K562 (cell line): ENCODE measurements around the gene GAS2L2. TPM values are rescaled to one million over a fixed set of nuclear protein-coding genes. Genes with fewer than 3 reads are reported as not detected.

ENCODE experiments used
- ATAC-seq: fragments of 200-7000 bp; cut with Tn5 transposase; 3 replicates; pipeline ENCODE4 v1.9.1; 2020; ENCODE audit warnings: moderate library complexity
- BruUV-seq: library from RNA; stranded (reverse); fragments of 400-500 nt; replicated peaks from 2 replicates; lab custom pipeline; 2021; lab: Mats Ljungman, UMichigan
- CTCF ChIA-PET: fragments of 300-600 bp; formaldehyde crosslinking; extraction: SDS; loops from one replicate; lab custom pipeline; 2021; ENCODE audit warnings: low intra/inter-chr PET ratio; lab: Yijun Ruan, JAX
- POLR2A ChIA-PET: fragments of 300-600, 350-650 bp; sonication (Branson Sonifier 250); formaldehyde crosslinking; extraction: SDS; loops from one replicate; lab custom pipeline; 2021; ENCODE audit warnings: antibody characterized with exemption, inconsistent platforms; lab: Yijun Ruan, JAX
- DNase-seq, 4 experiments: peaks; one replicate each; pipeline versions ENCODE4 v3.0.0 to v3.0.0-alpha.2; 2011 to 2018; ENCODE audit warnings: low spot score in 3 of 4, mixed read lengths in 3 of 4; ENCODE audit errors: extremely low read depth in 1 of 4
- FAIRE-seq: peaks from 2 replicates; lab custom pipeline; 2011; peaks lifted over from hg19 to GRCh38; lab: Jason Lieb, UNC
- H2AFZ ChIP-seq: 2 replicates; pipeline ENCODE4 v1.6.0; 2011; ENCODE audit warnings: low read depth, low read length, control low read depth, inconsistent platforms
- H3K27ac ChIP-seq: fragments of 200-600 bp; 3 replicates; pipeline ENCODE4 v1.8.0; 2011; ENCODE audit warnings: low read depth, mild to moderate bottlenecking, control low read depth, inconsistent platforms, low read length, moderate library complexity, mixed read lengths; ENCODE audit errors: extremely low read depth
- H3K27me3 ChIP-seq, 2 experiments: fragments of 300-600 bp in 1 of 2; 2 replicates in 1 of 2; 3 replicates in 1 of 2; pipeline versions ENCODE4 v1.6.0 to v1.8.0; 2011; ENCODE audit warnings: inconsistent platforms in 2 of 2, low read length in 2 of 2, mild to moderate bottlenecking in 1 of 2, mixed read lengths in 1 of 2, moderate library complexity in 1 of 2; ENCODE audit not compliant: control insufficient read depth in 2 of 2, insufficient read depth in 2 of 2
- H3K36me3 ChIP-seq: fragments of 300-600 bp; 3 replicates; pipeline ENCODE4 v1.8.0; 2011; ENCODE audit warnings: mild to moderate bottlenecking, low read length, inconsistent platforms; ENCODE audit not compliant: control insufficient read depth, insufficient read depth
- H3K4me1 ChIP-seq, 2 experiments: fragments of 200-600 bp in 1 of 2; replicated peaks in 1 of 2; 2 replicates in 1 of 2; 3 replicates in 1 of 2; pipeline versions ENCODE4 v1.5.1 to v1.8.0; 2011; ENCODE audit warnings: inconsistent platforms in 2 of 2, low read length in 2 of 2, mild to moderate bottlenecking in 1 of 2, mixed read lengths in 1 of 2, moderate library complexity in 1 of 2; ENCODE audit not compliant: control insufficient read depth in 2 of 2, insufficient read depth in 2 of 2
- H3K4me2 ChIP-seq: 2 replicates; pipeline ENCODE4 v1.6.1; 2011; ENCODE audit warnings: low read length, control low read depth, inconsistent platforms, mixed read lengths; ENCODE audit not compliant: insufficient read depth
- H3K4me3 ChIP-seq: fragments of 200-600 bp; sonication (generic), shearing (Covaris generic); 2 replicates; pipeline ENCODE4 v1.5.1; 2016; ENCODE audit warnings: control low read depth, inconsistent platforms
- H3K79me2 ChIP-seq: fragments of 200-600 bp; 3 replicates; pipeline ENCODE4 v1.8.0; 2011; ENCODE audit warnings: low read length, inconsistent platforms; ENCODE audit not compliant: control insufficient read depth, insufficient read depth
- H3K9ac ChIP-seq, 2 experiments: 2 replicates each; pipeline versions ENCODE4 v1.6.0 to v1.6.1; 2011; ENCODE audit warnings: low read depth in 2 of 2, low read length in 2 of 2, control low read depth in 1 of 2, inconsistent platforms in 1 of 2, mild to moderate bottlenecking in 1 of 2, mixed read lengths in 1 of 2; ENCODE audit not compliant: insufficient read depth in 1 of 2
- H3K9me1 ChIP-seq: one replicate; pipeline ENCODE4 v1.6.0; 2011; ENCODE audit warnings: inconsistent platforms, mild to moderate bottlenecking, low read length, moderate library complexity; ENCODE audit not compliant: control insufficient read depth, insufficient read depth
- H3K9me3 ChIP-seq: replicated peaks from 2 replicates; pipeline ENCODE4 v1.5.1; 2011; ENCODE audit warnings: low read depth, low read length, inconsistent platforms; ENCODE audit not compliant: control insufficient read depth, insufficient read depth
- H4K20me1 ChIP-seq: replicated peaks from 2 replicates; pipeline ENCODE4 v1.6.1; 2011; ENCODE audit warnings: low read length, inconsistent platforms, mixed read lengths; ENCODE audit not compliant: control insufficient read depth, insufficient read depth
- DPF2 ChIP-seq: fragments of 450-650 bp; IDR thresholded peaks from 2 replicates; pipeline ENCODE4 v1.6.1; 2016
- ETV5 ChIP-seq: sonication (generic); formaldehyde crosslinking; IDR thresholded peaks from 2 replicates; pipeline ENCODE4 v1.4.0; 2020; ENCODE audit warnings: low read depth, mild to moderate bottlenecking, missing genetic modification reagents
- L3MBTL2 ChIP-seq: fragments of 450-650 bp; IDR thresholded peaks from 2 replicates; pipeline ENCODE4 v1.6.1; 2016; ENCODE audit warnings: mild to moderate bottlenecking, moderate library complexity
- SMARCB1 ChIP-seq: IDR thresholded peaks from 2 replicates; pipeline ENCODE4 v1.6.1; 2011; ENCODE audit warnings: improper control_type of control experiment, low read depth; ENCODE audit not compliant: insufficient read length
- ZNF431 ChIP-seq: sonication (generic); formaldehyde crosslinking; IDR thresholded peaks from 2 replicates; pipeline ENCODE4 v1.8.0; 2022; ENCODE audit warnings: mild to moderate bottlenecking, missing genetic modification reagents
- WGBS: fragments of 100-300 bp; shearing (Covaris generic); methylation state at CpG from one replicate; pipeline ENCODE4 v1.1.6; 2016; ENCODE audit warnings: low coverage, mixed read lengths; ENCODE audit not compliant: insufficient coverage; ENCODE audit errors: missing lambda C conversion rate; 5-methylcytosine and 5-hydroxymethylcytosine counted together
- in situ Hi-C: fragments of 300-500 bp; cut with MboI; formaldehyde crosslinking; loops from 4 replicates; pipeline ENCODE4 v1.15.0; 2018; ENCODE audit warnings: inconsistent platforms, mixed read lengths
- intact Hi-C: fragments of 100-400 bp; cut with micrococcal nuclease; formaldehyde crosslinking; loops from 2 replicates; pipeline ENCODE4 v1.14.2; 2022
- polyA plus RNA-seq, 8 experiments: library from polyadenylated mRNA; depleted of rRNA in 4 of 8; stranded (reverse) in 5 of 8; unstranded in 3 of 8; fragments of >200 nt; fragmentation: Nextera tagmentation in 2 of 8; fragmentation: Illumina TruSeq in 1 of 8; extraction: Ambion mirVana in 2 of 8; extraction: Trizol in 1 of 8; gene quantifications; 2 replicates each; pipeline versions ENCODE4 v1.2.1 to v1.2.3, GENCODE V29; 2011 to 2014; ENCODE audit warnings: inconsistent platforms in 1 of 8, missing spikeins in 1 of 8
- total RNA-seq, 7 experiments: library from RNA; depleted of rRNA in 6 of 7; stranded (reverse); fragments of >200 nt in 6 of 7; fragmentation: Illumina TruSeq in 2 of 7; extraction: Trizol in 2 of 7; gene quantifications; 2 replicates each; pipeline versions ENCODE4 v1.2.1 to v1.2.3, GENCODE V29; 2011 to 2021; ENCODE audit warnings: low replicate concordance in 1 of 7
- TF ChIP-seq, protein P1 (sequence below): sonication (generic); formaldehyde crosslinking; IDR thresholded peaks from 2 replicates; pipeline ENCODE4 v1.8.0; 2022; ENCODE audit warnings: mild to moderate bottlenecking, missing genetic modification reagents
- TF ChIP-seq, protein P2 (sequence below), 2 experiments: fragments of 150-350 bp in 1 of 2; IDR thresholded peaks; 2 replicates each; pipeline ENCODE4 v1.6.1; 2012 to 2016; ENCODE audit warnings: low read depth in 2 of 2, low read length in 2 of 2, mild to moderate bottlenecking in 1 of 2, moderate library complexity in 1 of 2
- TF ChIP-seq, protein P3 (sequence below): fragments of 450-650 bp; IDR thresholded peaks from 2 replicates; pipeline ENCODE4 v1.6.1; 2018; ENCODE audit warnings: mild to moderate bottlenecking, low read depth; ENCODE audit not compliant: partially characterized antibody
- TF ChIP-seq, protein P4 (sequence below): fragments of 250-450 bp; sonication (Bioruptor Pico); IDR thresholded peaks from 2 replicates; pipeline ENCODE4 v1.8.0; 2022; ENCODE audit warnings: inconsistent platforms, mild to moderate bottlenecking, moderate library complexity, borderline replicate concordance

Gene GAS2L2
- total and polyA plus RNA-seq, 9 of the 15 experiments (the other 6 are each of a cell fraction or from before 2014, with no cell fraction given) = not detected

DNA sequence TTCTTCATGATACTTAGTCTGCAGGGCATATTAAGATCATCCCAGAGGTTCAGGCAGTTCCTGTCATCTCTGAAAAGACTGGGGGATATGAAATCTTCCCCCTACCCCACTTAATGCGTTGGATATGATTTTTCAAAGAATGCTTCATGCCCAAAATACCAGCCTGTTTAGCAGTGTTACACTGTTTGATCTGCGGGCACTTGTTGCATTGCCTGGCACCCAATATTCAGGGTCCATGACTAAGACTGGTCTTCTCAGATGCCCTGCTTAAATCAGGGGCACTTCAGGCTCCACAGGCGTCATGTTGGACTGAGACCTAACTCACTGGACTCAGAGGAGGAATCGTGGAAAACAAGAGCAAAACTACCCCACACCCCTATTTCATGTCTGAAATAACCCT is 28.0 kb downstream of the GAS2L2 start:
- no peak for TF ChIP-seq SMARCB1
- TF ChIP-seq, protein P1, sequence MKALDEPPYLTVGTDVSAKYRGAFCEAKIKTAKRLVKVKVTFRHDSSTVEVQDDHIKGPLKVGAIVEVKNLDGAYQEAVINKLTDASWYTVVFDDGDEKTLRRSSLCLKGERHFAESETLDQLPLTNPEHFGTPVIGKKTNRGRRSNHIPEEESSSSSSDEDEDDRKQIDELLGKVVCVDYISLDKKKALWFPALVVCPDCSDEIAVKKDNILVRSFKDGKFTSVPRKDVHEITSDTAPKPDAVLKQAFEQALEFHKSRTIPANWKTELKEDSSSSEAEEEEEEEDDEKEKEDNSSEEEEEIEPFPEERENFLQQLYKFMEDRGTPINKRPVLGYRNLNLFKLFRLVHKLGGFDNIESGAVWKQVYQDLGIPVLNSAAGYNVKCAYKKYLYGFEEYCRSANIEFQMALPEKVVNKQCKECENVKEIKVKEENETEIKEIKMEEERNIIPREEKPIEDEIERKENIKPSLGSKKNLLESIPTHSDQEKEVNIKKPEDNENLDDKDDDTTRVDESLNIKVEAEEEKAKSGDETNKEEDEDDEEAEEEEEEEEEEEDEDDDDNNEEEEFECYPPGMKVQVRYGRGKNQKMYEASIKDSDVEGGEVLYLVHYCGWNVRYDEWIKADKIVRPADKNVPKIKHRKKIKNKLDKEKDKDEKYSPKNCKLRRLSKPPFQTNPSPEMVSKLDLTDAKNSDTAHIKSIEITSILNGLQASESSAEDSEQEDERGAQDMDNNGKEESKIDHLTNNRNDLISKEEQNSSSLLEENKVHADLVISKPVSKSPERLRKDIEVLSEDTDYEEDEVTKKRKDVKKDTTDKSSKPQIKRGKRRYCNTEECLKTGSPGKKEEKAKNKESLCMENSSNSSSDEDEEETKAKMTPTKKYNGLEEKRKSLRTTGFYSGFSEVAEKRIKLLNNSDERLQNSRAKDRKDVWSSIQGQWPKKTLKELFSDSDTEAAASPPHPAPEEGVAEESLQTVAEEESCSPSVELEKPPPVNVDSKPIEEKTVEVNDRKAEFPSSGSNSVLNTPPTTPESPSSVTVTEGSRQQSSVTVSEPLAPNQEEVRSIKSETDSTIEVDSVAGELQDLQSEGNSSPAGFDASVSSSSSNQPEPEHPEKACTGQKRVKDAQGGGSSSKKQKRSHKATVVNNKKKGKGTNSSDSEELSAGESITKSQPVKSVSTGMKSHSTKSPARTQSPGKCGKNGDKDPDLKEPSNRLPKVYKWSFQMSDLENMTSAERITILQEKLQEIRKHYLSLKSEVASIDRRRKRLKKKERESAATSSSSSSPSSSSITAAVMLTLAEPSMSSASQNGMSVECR (CRISPR knock-in tag) = no peak
- no peak for TF ChIP-seq L3MBTL2
- TF ChIP-seq, protein P2, sequence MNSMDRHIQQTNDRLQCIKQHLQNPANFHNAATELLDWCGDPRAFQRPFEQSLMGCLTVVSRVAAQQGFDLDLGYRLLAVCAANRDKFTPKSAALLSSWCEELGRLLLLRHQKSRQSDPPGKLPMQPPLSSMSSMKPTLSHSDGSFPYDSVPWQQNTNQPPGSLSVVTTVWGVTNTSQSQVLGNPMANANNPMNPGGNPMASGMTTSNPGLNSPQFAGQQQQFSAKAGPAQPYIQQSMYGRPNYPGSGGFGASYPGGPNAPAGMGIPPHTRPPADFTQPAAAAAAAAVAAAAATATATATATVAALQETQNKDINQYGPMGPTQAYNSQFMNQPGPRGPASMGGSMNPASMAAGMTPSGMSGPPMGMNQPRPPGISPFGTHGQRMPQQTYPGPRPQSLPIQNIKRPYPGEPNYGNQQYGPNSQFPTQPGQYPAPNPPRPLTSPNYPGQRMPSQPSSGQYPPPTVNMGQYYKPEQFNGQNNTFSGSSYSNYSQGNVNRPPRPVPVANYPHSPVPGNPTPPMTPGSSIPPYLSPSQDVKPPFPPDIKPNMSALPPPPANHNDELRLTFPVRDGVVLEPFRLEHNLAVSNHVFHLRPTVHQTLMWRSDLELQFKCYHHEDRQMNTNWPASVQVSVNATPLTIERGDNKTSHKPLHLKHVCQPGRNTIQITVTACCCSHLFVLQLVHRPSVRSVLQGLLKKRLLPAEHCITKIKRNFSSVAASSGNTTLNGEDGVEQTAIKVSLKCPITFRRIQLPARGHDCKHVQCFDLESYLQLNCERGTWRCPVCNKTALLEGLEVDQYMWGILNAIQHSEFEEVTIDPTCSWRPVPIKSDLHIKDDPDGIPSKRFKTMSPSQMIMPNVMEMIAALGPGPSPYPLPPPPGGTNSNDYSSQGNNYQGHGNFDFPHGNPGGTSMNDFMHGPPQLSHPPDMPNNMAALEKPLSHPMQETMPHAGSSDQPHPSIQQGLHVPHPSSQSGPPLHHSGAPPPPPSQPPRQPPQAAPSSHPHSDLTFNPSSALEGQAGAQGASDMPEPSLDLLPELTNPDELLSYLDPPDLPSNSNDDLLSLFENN (IDR thresholded peaks at IDR 0.05; ENCODE audit: low read depth in 2 of 2, low read length in 2 of 2) = no peak
- TF ChIP-seq DPF2 = no peak
- TF ChIP-seq, protein P3, sequence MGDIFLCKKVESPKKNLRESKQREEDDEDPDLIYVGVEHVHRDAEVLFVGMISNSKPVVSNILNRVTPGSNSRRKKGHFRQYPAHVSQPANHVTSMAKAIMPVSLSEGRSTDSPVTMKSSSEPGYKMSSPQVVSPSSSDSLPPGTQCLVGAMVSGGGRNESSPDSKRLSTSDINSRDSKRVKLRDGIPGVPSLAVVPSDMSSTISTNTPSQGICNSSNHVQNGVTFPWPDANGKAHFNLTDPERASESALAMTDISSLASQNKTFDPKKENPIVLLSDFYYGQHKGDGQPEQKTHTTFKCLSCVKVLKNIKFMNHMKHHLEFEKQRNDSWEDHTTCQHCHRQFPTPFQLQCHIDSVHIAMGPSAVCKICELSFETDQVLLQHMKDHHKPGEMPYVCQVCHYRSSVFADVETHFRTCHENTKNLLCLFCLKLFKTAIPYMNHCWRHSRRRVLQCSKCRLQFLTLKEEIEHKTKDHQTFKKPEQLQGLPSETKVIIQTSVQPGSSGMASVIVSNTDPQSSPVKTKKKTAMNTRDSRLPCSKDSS = no peak
- TF ChIP-seq, protein P4, sequence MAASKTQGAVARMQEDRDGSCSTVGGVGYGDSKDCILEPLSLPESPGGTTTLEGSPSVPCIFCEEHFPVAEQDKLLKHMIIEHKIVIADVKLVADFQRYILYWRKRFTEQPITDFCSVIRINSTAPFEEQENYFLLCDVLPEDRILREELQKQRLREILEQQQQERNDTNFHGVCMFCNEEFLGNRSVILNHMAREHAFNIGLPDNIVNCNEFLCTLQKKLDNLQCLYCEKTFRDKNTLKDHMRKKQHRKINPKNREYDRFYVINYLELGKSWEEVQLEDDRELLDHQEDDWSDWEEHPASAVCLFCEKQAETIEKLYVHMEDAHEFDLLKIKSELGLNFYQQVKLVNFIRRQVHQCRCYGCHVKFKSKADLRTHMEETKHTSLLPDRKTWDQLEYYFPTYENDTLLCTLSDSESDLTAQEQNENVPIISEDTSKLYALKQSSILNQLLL (CRISPR knock-in tag) = no peak
- no peak for TF ChIP-seq ZNF431 (CRISPR knock-in tag)
- no peak for TF ChIP-seq ETV5 (CRISPR knock-in tag)
- H3K9me1 ChIP-seq = no peaks in the 10 kb centered on the region
- no peaks in the 10 kb centered on the region for H3K9me3 ChIP-seq
- no peak overlapping the region for H3K27ac ChIP-seq
- WGBS = 85% methylated on average over 4 of the region's 4 CpGs
- ChIA-PET CTCF (no interaction called here), POLR2A (no interaction called here)
- H3K4me3 ChIP-seq = no peak overlapping the region
- FAIRE-seq (no peak), ATAC-seq (no peak), DNase-seq (no peak)
- no TSS peak for BruUV-seq
- no peak overlapping the region for H3K4me2 ChIP-seq
- H4K20me1 ChIP-seq = no peaks in the 10 kb centered on the region; the same call in 1 of the 2 replicates
- intact Hi-C loops = no loop called here
- in situ Hi-C loops = loop anchor here (25.0 kb wide), 1 partner anchor 1288 kb away; no protein-coding TSS in a partner anchor
- H3K4me1 ChIP-seq = no peaks in the 10 kb centered on the region
- no peak overlapping the region for H2AFZ ChIP-seq
- H3K27me3 ChIP-seq = no peaks in the 10 kb centered on the region
- H3K79me2 ChIP-seq = no peaks in the 10 kb centered on the region
- H3K36me3 ChIP-seq = peaks cover 70% of the 10 kb centered on the region
- H3K9ac ChIP-seq = no peak overlapping the region
